Thyroid gland (tissue), 4 donors: ENCODE measurements around the gene HSPA9. TPM values are rescaled to one million over a fixed set of nuclear protein-coding genes. Genes with fewer than 3 reads are reported as not detected.

Experiments used
- DNase-seq, 2 donors: peaks; one replicate each; pipeline ENCODE4 v3.0.0-alpha.2; 2019
- H3K27ac ChIP-seq, 3 donors: fragments of 200-600 bp; sonication (generic); 1 replicate in 2 of 3; 2 replicates in 1 of 3; pipeline ENCODE4 v1.5.1; 2016 to 2019; ENCODE audit warnings: mild to moderate bottlenecking in 1 of 3, moderate library complexity in 1 of 3
- H3K27me3 ChIP-seq: fragments of 200-600 bp; sonication (generic); one replicate; pipeline ENCODE4 v1.5.1; 2019
- H3K36me3 ChIP-seq, 2 donors: fragments of 200-600 bp; sonication (generic); one replicate each; pipeline ENCODE4 v1.5.1; 2016 to 2019
- H3K4me1 ChIP-seq, 2 donors: fragments of 200-600 bp; sonication (generic); one replicate each; pipeline ENCODE4 v1.5.1; 2017 to 2019
- H3K4me3 ChIP-seq, 3 donors: fragments of 200-600 bp; sonication (generic); replicated peaks in 1 of 3; 1 replicate in 2 of 3; 2 replicates in 1 of 3; pipeline ENCODE4 v1.5.1; 2016; ENCODE audit warnings: mild to moderate bottlenecking in 1 of 3
- H3K9me3 ChIP-seq: fragments of 200-600 bp; sonication (generic); one replicate; pipeline ENCODE4 v1.5.1; 2017
- POLR2A ChIP-seq, 2 donors: fragments of 450-650 bp; IDR thresholded peaks; one replicate each; pipeline ENCODE4 v1.6.1; 2017; ENCODE audit warnings: antibody characterized with exemption in 2 of 2, mild to moderate bottlenecking in 2 of 2, moderate library complexity in 1 of 2
- WGBS, 2 donors: methylation state at CpG; one replicate each; pipeline ENCODE4 v1.1.5; 2017; 5-methylcytosine and 5-hydroxymethylcytosine counted together
- intact Hi-C: fragments of 100-400 bp; cut with DNase I; formaldehyde crosslinking; loops from one replicate; pipeline ENCODE4 v1.15.1; 2023
- total RNA-seq, 4 donors: library from RNA; depleted of rRNA; stranded (reverse); fragments of >200 nt; gene quantifications; one replicate each; pipeline ENCODE4 v1.2.3, GENCODE V29; 2016
- TF ChIP-seq, protein P1 (sequence below), 6 experiments: fragments of 200-600 bp in 3 of 6; fragments of 450-650 bp in 3 of 6; sonication (generic) in 3 of 6; IDR thresholded peaks; one replicate each; pipeline ENCODE4 v1.5.1; 2016 to 2019; ENCODE audit warnings: antibody characterized with exemption in 6 of 6, mild to moderate bottlenecking in 2 of 6, inconsistent platforms in 1 of 6, moderate library complexity in 1 of 6

Gene HSPA9
- total RNA-seq, 4 donors from 2014 or later: 253 to 556 (median 406) TPM

DNA sequence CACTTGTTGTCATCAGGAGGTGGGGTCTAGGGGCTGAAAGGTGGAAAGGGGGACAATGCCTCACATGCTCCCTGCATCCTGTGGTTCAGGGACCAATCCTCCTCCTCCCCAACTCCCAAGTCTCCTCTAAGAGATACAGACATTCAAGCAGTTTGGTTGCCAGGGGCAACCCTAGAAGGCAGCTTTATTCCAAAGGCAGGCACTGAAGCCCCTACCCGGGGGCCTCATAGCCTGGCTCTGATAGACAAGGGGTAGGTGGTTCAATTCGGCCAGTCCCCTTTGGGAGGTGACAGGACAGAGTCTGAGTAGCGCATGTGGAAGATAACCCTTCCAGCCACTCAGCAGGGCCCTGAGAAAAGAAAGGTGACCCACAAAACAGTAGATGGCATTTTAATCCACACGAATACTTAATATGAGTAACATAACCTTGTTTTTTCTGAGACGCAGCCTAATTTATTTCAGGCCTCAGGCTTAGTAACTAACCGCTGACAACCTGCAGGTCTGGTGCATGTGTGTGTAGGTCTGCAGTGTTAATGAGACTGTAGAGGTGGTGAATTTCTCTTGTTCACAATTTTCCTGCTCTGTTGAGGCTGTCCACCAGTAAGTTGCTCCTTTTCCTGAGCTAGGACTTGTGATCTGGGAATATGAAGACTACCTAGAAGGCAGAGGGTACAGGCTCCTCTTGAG is 31.3 kb upstream of the HSPA9 start:
- intact Hi-C loops: no loop called here
- Histone ChIP-seq H3K9me3 (no peaks in the 10 kb centered on the region), H3K36me3 (no peaks in the 10 kb centered on the region), H3K4me3 (no peak overlapping the region), H3K27me3 (no peaks in the 10 kb centered on the region), H3K27ac (no peak overlapping the region), H3K4me1 (peaks cover 22 to 40% of the 10 kb centered on the region in 2 donors)
- DNase-seq: no peak
- WGBS, 2 donors: 85 to 88% methylated on average over 6 of the region's 6 CpGs
- TF ChIP-seq, protein P1, sequence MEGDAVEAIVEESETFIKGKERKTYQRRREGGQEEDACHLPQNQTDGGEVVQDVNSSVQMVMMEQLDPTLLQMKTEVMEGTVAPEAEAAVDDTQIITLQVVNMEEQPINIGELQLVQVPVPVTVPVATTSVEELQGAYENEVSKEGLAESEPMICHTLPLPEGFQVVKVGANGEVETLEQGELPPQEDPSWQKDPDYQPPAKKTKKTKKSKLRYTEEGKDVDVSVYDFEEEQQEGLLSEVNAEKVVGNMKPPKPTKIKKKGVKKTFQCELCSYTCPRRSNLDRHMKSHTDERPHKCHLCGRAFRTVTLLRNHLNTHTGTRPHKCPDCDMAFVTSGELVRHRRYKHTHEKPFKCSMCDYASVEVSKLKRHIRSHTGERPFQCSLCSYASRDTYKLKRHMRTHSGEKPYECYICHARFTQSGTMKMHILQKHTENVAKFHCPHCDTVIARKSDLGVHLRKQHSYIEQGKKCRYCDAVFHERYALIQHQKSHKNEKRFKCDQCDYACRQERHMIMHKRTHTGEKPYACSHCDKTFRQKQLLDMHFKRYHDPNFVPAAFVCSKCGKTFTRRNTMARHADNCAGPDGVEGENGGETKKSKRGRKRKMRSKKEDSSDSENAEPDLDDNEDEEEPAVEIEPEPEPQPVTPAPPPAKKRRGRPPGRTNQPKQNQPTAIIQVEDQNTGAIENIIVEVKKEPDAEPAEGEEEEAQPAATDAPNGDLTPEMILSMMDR (IDR thresholded peaks at IDR 0.05): no peak
- TF ChIP-seq POLR2A (IDR thresholded peaks at IDR 0.05): no peak

GRCh38 chr5:138605254-138605972 is 30.2 kb upstream of the HSPA9 start:
- no peak for DNase-seq
- no peaks in the 10 kb centered on the region for H3K9me3 ChIP-seq
- no peak overlapping the region for H3K27ac ChIP-seq
- no peak for TF ChIP-seq POLR2A (IDR thresholded peaks at IDR 0.05)
- TF ChIP-seq, protein P1 (IDR thresholded peaks at IDR 0.05): no peak
- no peaks in the 10 kb centered on the region for H3K36me3 ChIP-seq
- intact Hi-C loops: no loop called here
- H3K27me3 ChIP-seq: no peaks in the 10 kb centered on the region
- no peak overlapping the region for H3K4me3 ChIP-seq
- H3K4me1 ChIP-seq: peaks cover 14 to 32% of the 10 kb centered on the region in 2 donors
- WGBS, 2 donors: 34 to 38% methylated on average over 2 of the region's 2 CpGs

DNA sequence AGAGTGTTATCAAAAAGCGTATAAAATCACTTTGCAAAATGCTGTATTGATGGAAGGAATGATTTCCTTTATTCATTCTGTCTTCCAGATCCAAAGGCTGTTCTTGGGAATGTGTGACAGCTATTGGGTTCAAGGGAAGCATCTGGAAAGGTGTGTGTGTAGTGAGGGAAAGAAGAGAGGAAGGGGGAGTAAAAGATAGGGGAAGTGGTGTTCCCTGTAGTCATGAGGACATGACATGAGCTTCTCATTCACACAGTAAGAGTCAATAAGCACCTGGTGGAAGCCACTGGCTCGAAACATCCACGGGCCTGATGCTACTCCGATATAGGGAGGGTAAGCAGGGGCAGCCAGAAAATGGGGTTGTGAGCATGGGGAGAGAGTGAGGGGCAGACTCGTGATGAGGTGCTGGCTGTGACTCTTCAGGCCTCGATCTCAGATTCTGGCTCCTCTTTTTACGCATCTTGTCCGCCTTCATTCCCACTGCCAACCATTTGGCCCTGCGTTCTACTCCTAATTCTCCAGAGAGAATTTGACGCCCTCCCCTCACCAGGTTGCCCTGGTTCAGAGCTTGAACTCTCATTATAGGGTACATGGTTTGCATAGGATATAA is 29.1 kb upstream of the HSPA9 start:
- Histone ChIP-seq H3K4me3 (no peak overlapping the region), H3K27ac (no peak overlapping the region), H3K27me3 (no peaks in the 10 kb centered on the region), H3K4me1 (peaks cover 5 to 21% of the 10 kb centered on the region in 2 donors), H3K9me3 (no peaks in the 10 kb centered on the region), H3K36me3 (no peaks in the 10 kb centered on the region)
- WGBS, 2 donors: 91 to 94% methylated on average over 10 of the region's 10 CpGs
- intact Hi-C loops: no loop called here
- TF ChIP-seq, protein P1 (IDR thresholded peaks at IDR 0.05): no peak
- TF ChIP-seq POLR2A (IDR thresholded peaks at IDR 0.05): no peak
- no peak for DNase-seq

DNA sequence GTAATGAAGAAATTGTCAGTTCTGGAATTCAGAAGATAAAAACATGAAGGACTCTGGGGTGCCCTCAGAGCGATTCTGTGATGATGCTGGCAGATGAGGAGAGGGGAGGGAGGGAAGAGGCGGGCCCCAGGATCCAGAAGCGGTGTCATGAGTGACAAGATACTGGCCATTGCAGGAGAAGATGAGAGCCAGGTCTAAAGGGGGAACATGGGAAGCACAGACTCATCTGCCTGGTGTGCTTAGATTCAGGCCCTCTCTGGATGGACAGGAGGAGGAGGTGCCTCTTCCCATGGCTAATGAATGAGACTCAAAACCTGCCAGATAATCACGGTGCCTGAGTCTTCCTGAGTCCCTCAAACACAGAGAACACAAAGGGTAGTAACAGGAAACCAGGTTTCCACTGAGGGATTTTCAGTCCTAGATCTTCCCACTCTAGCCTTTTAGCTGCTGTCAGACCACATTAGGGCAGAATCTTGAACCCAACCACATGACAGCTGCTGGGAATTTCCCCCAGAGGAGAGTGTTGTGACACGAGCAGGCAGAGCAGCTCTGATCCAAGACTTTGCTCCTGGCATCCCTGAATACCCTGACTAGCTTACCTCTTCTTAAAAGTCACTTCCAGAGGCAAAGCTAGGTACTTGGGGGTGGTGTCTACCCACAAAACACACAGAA is 28.2 kb upstream of the HSPA9 start:
- WGBS, 2 donors: 73 to 75% methylated on average over 5 of the region's 5 CpGs
- intact Hi-C loops: no loop called here
- TF ChIP-seq, protein P1 (IDR thresholded peaks at IDR 0.05): no peak
- TF ChIP-seq POLR2A (IDR thresholded peaks at IDR 0.05): no peak
- no peak overlapping the region for H3K27ac ChIP-seq
- H3K4me3 ChIP-seq: no peak overlapping the region
- peak in 1 of 2 donors; percentile 8 for DNase-seq
- no peaks in the 10 kb centered on the region for H3K9me3 ChIP-seq
- H3K36me3 ChIP-seq: no peaks in the 10 kb centered on the region
- peaks cover 0 to 17% of the 10 kb centered on the region in 2 donors for H3K4me1 ChIP-seq
- H3K27me3 ChIP-seq: no peaks in the 10 kb centered on the region
